ENCODE results near the gene VCAM1. TPM values are rescaled to one million over a fixed set of nuclear protein-coding genes. Genes with fewer than 3 reads are reported as not detected.
A peak's percentile ranks its signal among the peaks of the same experiment; 100 is the strongest.

Gene VCAM1
- total and polyA plus RNA-seq, 2 of the 4 experiments (the other 2 are of a cell fraction), result 10.1 to 21.1 TPM

- H3K9me3 ChIP-seq (ENCODE audit: control insufficient read depth, insufficient read depth, low read length), result no peaks in the 10 kb centered on the region
- H2AFZ ChIP-seq (replicated peaks; ENCODE audit: low read length, poor library complexity), result no peak overlapping the region
- peak overlapping the region; percentile 87 for H2BK120ac ChIP-seq (ENCODE audit: low read depth, low read length)
- 0 out of 2 replicates have a peak, but pooled peaks have one; percentile 8 for ATAC-seq (ENCODE audit: low read depth)
- no peak overlapping the region for H2AK5ac ChIP-seq (ENCODE audit: low read depth, low read length)
- H3K14ac ChIP-seq (replicated peaks; ENCODE audit: low read depth, low read length), result peak overlapping the region; percentile 41; the same call in 1 of the 2 replicates
- no peak overlapping the region for H3K4me2 ChIP-seq (ENCODE audit: low read depth, low read length)
- H3K9ac ChIP-seq (ENCODE audit: low read depth, low read length), result no peak overlapping the region
- peaks cover 17% of the 10 kb centered on the region for H3K36me3 ChIP-seq (ENCODE audit: control insufficient read depth, insufficient read depth, low read length)
- H4K20me1 ChIP-seq (ENCODE audit: insufficient read depth, low read length), result no peaks in the 10 kb centered on the region
- POLR2A ChIA-PET (ENCODE audit: unreplicated experiment), result no interaction called here
- peaks cover 6% of the 10 kb centered on the region for H3K4me1 ChIP-seq (ENCODE audit: control insufficient read depth, insufficient read depth, low read length)
- H3K79me1 ChIP-seq (ENCODE audit: low read depth in 1 of 2, low read length in 2 of 2), result no peaks in the 10 kb centered on the region
- peak overlapping the region; percentile 55; the same call in 1 of the 3 replicates for H2BK15ac ChIP-seq (ENCODE audit: low read depth, low read length)
- H3K18ac ChIP-seq (ENCODE audit: low read depth, low read length), result peak overlapping the region; percentile 76; the same call in 1 of the 2 replicates
- H3K27me3 ChIP-seq (ENCODE audit: control insufficient read depth, insufficient read depth, low read length), result no peaks in the 10 kb centered on the region
- no peak overlapping the region for H3K4me3 ChIP-seq (ENCODE audit: insufficient read depth, low read depth, low read length)
- H2BK20ac ChIP-seq (ENCODE audit: low read depth, low read length), result peak overlapping the region; percentile 75; the same call in 1 of the 2 replicates
- DNase-seq, result peak; percentile 80
- peak overlapping the region; percentile 51; the same call in 1 of the 2 replicates for H3K4ac ChIP-seq (ENCODE audit: low read depth, low read length)
- TF ChIP-seq CEBPB (IDR thresholded peaks at IDR 0.05; ENCODE audit: low read depth, low read length) (no peak), BHLHE40 (IDR thresholded peaks at IDR 0.05; ENCODE audit: low read depth, low read length) (no peak), MAFK (IDR thresholded peaks at IDR 0.05; ENCODE audit: low read depth, low read length) (no peak), RCOR1 (IDR thresholded peaks at IDR 0.05; ENCODE audit: insufficient replicate concordance, low read length) (no peak), SMC3 (IDR thresholded peaks at IDR 0.05; ENCODE audit: low read depth, low read length) (no peak), POLR2A (IDR thresholded peaks at IDR 0.05; ENCODE audit: low read depth, low read length) (no peak), ELK1 (IDR thresholded peaks at IDR 0.05; ENCODE audit: borderline replicate concordance, low read depth, low read length) (no peak), MAZ (IDR thresholded peaks at IDR 0.05; ENCODE audit: borderline replicate concordance, low read depth, low read length) (no peak), RFX5 (IDR thresholded peaks at IDR 0.05; ENCODE audit: low read depth, low read length) (no peak), NFE2L2 (IDR thresholded peaks at IDR 0.05; ENCODE audit: low read depth, low read length) (no peak), RAD21 (IDR thresholded peaks at IDR 0.05; ENCODE audit: low read length) (no peak), CTCF (conservative IDR thresholded peaks at IDR 0.05; ENCODE audit: low read depth, low read length) (no peak), CHD1 (IDR thresholded peaks at IDR 0.05; ENCODE audit: low read depth, low read length) (no peak), FOS (IDR thresholded peaks at IDR 0.05; ENCODE audit: low read depth, low read length) (no peak), USF2 (IDR thresholded peaks at IDR 0.05; ENCODE audit: low read depth, low read length) (no peak), MXI1 (IDR thresholded peaks at IDR 0.05; ENCODE audit: borderline replicate concordance, low read depth, low read length) (no peak)
- H3K23ac ChIP-seq (ENCODE audit: low read depth, low read length), result 0 out of 2 replicates have a peak overlapping the region, but pooled peaks have one; percentile 18
- peak overlapping the region; percentile 26; the same call in 1 of the 2 replicates for H4K91ac ChIP-seq (ENCODE audit: insufficient read depth, low read depth, low read length)
- no peak overlapping the region for H3K56ac ChIP-seq (ENCODE audit: extremely low read depth, insufficient read depth, low read length)
- intact Hi-C loops (cut with micrococcal nuclease), result no loop called here
- H3K27ac ChIP-seq (ENCODE audit: insufficient read depth, low read length), result peak overlapping the region; percentile 37; the same call in 1 of the 2 replicates
- dilution Hi-C loops (cut with HindIII; ENCODE audit: low sequenced_read_pairs, unreplicated experiment), result no loop called here
- peaks cover 2% of the 10 kb centered on the region; the same call in 1 of the 2 replicates for H3K9me1 ChIP-seq (ENCODE audit: insufficient read depth, low read length)
- H2BK5ac ChIP-seq (ENCODE audit: low read depth, low read length, poor library complexity, severe bottlenecking), result peak overlapping the region; percentile 25
- no peak overlapping the region for H2AK9ac ChIP-seq (replicated peaks; ENCODE audit: low read depth, low read length, poor library complexity)
- in situ Hi-C loops (cut with MboI; ENCODE audit: low sequenced_read_pairs), result no loop called here
- peak overlapping the region in 1 of 2 experiments; percentile 1; a peak in 1 of 4 replicates for H4K8ac ChIP-seq (ENCODE audit: low read depth in 2 of 2, low read length in 2 of 2)
- BruUV-seq (replicated peaks), result no TSS peak
- WGBS, 2 experiments (ENCODE audit: extremely low coverage in 2 of 2, insufficient read length in 1 of 2), result 71% methylated on average over 1 of the region's 3 CpGs; no CpG with 5 or more reads in 1 of the 2 experiments
- no peak overlapping the region; the same call in 1 of the 2 replicates for H4K5ac ChIP-seq (ENCODE audit: low read depth, low read length)
- CTCF ChIA-PET, result interaction anchor here (1.1 to 1.4 kb wide), 2 partner anchors 9 to 17 kb away, joined by 3 read pairs; no protein-coding TSS in a partner anchor
Measured at GRCh38 chr1:100734676-100735075, 15.1 kb downstream of the VCAM1 start.

Data from IMR-90 (cell line).